HepG2 (cell line): ENCODE results near the gene WDCP. TPM values are rescaled to one million over a fixed set of nuclear protein-coding genes. Genes with fewer than 3 reads are reported as not detected.

Experiments
- IKZF4 ChIP-seq: sonication (generic); formaldehyde crosslinking; IDR thresholded peaks from 2 replicates; pipeline ENCODE4 v1.5.1; 2020; ENCODE audit warnings: borderline replicate concordance, mild to moderate bottlenecking, low read depth, missing genetic modification reagents; ENCODE audit errors: not compliant biosample characterization
- KAT7 ChIP-seq: IDR thresholded peaks from 2 replicates; pipeline ENCODE4 v1.6.1; 2018; ENCODE audit warnings: borderline replicate concordance, missing compliant biosample characterization
- KDM6A ChIP-seq: IDR thresholded peaks from 2 replicates; pipeline ENCODE4 v1.6.1; 2016; ENCODE audit warnings: low read depth
- NCOA2 ChIP-seq: sonication (generic); formaldehyde crosslinking; IDR thresholded peaks from 2 replicates; pipeline ENCODE4 v1.8.0; 2022; ENCODE audit warnings: inconsistent platforms
- SAFB2 ChIP-seq: sonication (generic); formaldehyde crosslinking; IDR thresholded peaks from 2 replicates; pipeline ENCODE4 v1.5.1; 2020; ENCODE audit warnings: missing genetic modification reagents, low read depth, mild to moderate bottlenecking, borderline replicate concordance
- SNAPC2 ChIP-seq: sonication (generic); formaldehyde crosslinking; IDR thresholded peaks from 2 replicates; pipeline ENCODE4 v1.8.1; 2022; ENCODE audit warnings: mild to moderate bottlenecking, missing genetic modification reagents
- TBL1XR1 ChIP-seq: fragments of 150-350 bp; IDR thresholded peaks from 2 replicates; pipeline ENCODE4 v1.6.1; 2014; ENCODE audit warnings: borderline replicate concordance, low read length; ENCODE audit not compliant: partially characterized antibody
- TOE1 ChIP-seq: sonication (generic); formaldehyde crosslinking; IDR thresholded peaks from 2 replicates; pipeline ENCODE4 v1.4.0; 2020; ENCODE audit warnings: mild to moderate bottlenecking, missing genetic modification reagents
- ZNF773 ChIP-seq: sonication (generic); formaldehyde crosslinking; IDR thresholded peaks from 2 replicates; pipeline ENCODE4 v1.4.0; 2020; ENCODE audit warnings: missing genetic modification reagents, borderline replicate concordance
- ZNF776 ChIP-seq: sonication (generic); formaldehyde crosslinking; IDR thresholded peaks from 2 replicates; pipeline ENCODE4 v1.4.0; 2020; ENCODE audit warnings: mild to moderate bottlenecking, missing genetic modification reagents
- ZNF883 ChIP-seq: sonication (generic); formaldehyde crosslinking; IDR thresholded peaks from 2 replicates; pipeline ENCODE4 v1.5.1; 2020; ENCODE audit warnings: mild to moderate bottlenecking, missing genetic modification reagents; ENCODE audit errors: not compliant biosample characterization
- polyA plus RNA-seq, 8 experiments: library from polyadenylated mRNA; depleted of rRNA in 3 of 8; stranded (reverse) in 7 of 8; unstranded in 1 of 8; fragments of >200 nt; fragmentation: Illumina TruSeq in 4 of 8; extraction: Trizol in 4 of 8; gene quantifications; 2 replicates each; pipeline versions ENCODE4 v1.2.1 to v1.2.3, GENCODE V29; 2011 to 2016; ENCODE audit warnings: low read depth in 4 of 8, missing spikeins in 1 of 8, mixed read lengths in 1 of 8; ENCODE audit not compliant: insufficient read depth in 1 of 8
- total RNA-seq, 5 experiments: library from RNA; depleted of rRNA; stranded (reverse); fragments of >200 nt; fragmentation: Illumina TruSeq; extraction: Trizol; gene quantifications; 2 replicates each; pipeline ENCODE4 v1.2.3, GENCODE V29; 2016; ENCODE audit warnings: low read depth in 1 of 5
- TF ChIP-seq, protein P1 (sequence below): IDR thresholded peaks from 2 replicates; pipeline ENCODE4 v1.6.1; 2016
- TF ChIP-seq, protein P2 (sequence below), 2 experiments: fragments of 450-650 bp in 1 of 2; sonication (generic) in 1 of 2; formaldehyde crosslinking in 1 of 2; IDR thresholded peaks; 2 replicates each; pipeline versions ENCODE4 v1.6.1 to v1.8.0; 2016 to 2022; ENCODE audit warnings: antibody characterized with exemption in 1 of 2, mild to moderate bottlenecking in 1 of 2, missing genetic modification reagents in 1 of 2
- TF ChIP-seq, protein P3 (sequence below): sonication (generic); formaldehyde crosslinking; IDR thresholded peaks from 2 replicates; pipeline ENCODE4 v1.4.0; 2020; ENCODE audit warnings: missing genetic modification reagents
- TF ChIP-seq, protein P4 (sequence below): sonication (generic); formaldehyde crosslinking; IDR thresholded peaks from 2 replicates; pipeline ENCODE4 v1.8.0; 2022; ENCODE audit warnings: mild to moderate bottlenecking, missing genetic modification reagents, moderate library complexity

Gene WDCP
- total and polyA plus RNA-seq, 2 of the 13 experiments (the other 11 are each of a cell fraction or from before 2014, with no cell fraction given): 17.4 to 22.6 TPM

DNA sequence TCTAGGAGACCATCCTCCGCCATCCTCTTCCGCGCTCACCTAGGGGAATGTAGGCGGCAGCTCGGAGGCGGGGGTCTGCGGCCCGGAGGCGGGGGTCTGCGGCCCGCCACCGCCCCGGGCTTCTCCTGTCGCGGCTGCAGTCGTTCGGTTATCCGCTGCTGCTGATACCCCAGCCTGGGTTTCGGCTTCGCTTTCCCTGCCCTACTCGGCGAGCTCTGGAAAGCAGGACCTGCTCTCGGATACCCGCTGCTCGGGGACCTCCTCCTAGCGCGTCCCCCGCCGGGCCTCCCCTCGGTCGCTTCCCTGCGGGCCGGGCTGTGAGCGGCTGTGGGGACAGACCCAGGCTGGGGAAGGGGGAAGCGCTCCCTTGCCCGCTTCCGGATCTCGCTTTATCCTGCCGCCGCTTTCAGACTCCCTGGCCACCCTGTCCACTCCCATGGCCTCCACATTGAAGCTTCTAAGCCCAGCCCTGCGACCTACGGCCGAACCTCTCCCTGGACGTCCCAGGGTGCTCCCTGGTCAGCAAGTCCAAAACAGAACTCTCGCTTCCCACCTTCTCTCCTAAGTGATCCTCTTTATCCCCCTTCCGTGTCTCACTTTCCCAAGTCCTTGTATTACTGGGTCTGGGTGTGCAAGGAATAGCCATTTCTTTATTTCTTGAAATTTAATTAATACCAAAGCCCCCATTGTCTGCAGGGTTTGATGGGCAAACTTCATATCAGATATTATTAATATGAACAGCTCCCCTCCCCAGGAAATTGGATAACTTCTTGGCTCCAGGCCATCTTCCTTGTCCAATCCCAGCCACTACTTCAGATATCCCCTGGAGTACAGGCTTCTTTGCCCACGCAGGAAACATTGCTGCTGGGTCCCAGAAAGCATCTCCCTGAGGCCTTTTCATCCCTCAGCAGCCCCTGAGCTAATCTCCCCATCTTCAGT, 3.1 kb upstream of the WDCP start (continued):
- TF ChIP-seq, protein P1, sequence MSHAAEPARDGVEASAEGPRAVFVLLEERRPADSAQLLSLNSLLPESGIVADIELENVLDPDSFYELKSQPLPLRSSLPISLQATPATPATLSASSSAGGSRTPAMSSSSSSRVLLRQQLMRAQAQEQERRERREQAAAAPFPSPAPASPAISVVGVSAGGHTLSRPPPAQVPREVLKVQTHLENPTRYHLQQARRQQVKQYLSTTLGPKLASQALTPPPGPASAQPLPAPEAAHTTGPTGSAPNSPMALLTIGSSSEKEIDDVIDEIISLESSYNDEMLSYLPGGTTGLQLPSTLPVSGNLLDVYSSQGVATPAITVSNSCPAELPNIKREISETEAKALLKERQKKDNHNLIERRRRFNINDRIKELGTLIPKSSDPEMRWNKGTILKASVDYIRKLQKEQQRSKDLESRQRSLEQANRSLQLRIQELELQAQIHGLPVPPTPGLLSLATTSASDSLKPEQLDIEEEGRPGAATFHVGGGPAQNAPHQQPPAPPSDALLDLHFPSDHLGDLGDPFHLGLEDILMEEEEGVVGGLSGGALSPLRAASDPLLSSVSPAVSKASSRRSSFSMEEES (CRISPR knock-in tag): no peak
- no peak for TF ChIP-seq KDM6A (CRISPR knock-in tag)
- TF ChIP-seq, protein P2, sequence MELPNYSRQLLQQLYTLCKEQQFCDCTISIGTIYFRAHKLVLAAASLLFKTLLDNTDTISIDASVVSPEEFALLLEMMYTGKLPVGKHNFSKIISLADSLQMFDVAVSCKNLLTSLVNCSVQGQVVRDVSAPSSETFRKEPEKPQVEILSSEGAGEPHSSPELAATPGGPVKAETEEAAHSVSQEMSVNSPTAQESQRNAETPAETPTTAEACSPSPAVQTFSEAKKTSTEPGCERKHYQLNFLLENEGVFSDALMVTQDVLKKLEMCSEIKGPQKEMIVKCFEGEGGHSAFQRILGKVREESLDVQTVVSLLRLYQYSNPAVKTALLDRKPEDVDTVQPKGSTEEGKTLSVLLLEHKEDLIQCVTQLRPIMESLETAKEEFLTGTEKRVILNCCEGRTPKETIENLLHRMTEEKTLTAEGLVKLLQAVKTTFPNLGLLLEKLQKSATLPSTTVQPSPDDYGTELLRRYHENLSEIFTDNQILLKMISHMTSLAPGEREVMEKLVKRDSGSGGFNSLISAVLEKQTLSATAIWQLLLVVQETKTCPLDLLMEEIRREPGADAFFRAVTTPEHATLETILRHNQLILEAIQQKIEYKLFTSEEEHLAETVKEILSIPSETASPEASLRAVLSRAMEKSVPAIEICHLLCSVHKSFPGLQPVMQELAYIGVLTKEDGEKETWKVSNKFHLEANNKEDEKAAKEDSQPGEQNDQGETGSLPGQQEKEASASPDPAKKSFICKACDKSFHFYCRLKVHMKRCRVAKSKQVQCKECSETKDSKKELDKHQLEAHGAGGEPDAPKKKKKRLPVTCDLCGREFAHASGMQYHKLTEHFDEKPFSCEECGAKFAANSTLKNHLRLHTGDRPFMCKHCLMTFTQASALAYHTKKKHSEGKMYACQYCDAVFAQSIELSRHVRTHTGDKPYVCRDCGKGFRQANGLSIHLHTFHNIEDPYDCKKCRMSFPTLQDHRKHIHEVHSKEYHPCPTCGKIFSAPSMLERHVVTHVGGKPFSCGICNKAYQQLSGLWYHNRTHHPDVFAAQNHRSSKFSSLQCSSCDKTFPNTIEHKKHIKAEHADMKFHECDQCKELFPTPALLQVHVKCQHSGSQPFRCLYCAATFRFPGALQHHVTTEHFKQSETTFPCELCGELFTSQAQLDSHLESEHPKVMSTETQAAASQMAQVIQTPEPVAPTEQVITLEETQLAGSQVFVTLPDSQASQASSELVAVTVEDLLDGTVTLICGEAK (IDR thresholded peaks at IDR 0.05): no peak
- TF ChIP-seq, protein P2 (CRISPR knock-in tag; IDR thresholded peaks at IDR 0.05): no peak
- no peak for TF ChIP-seq SAFB2 (CRISPR knock-in tag)
- TF ChIP-seq SNAPC2 (CRISPR knock-in tag): no peak
- no peak for TF ChIP-seq TOE1
- TF ChIP-seq ZNF776 (CRISPR knock-in tag): no peak; the same call in 1 of the 2 replicates
- no peak for TF ChIP-seq ZNF883 (CRISPR knock-in tag)
- TF ChIP-seq, protein P3, sequence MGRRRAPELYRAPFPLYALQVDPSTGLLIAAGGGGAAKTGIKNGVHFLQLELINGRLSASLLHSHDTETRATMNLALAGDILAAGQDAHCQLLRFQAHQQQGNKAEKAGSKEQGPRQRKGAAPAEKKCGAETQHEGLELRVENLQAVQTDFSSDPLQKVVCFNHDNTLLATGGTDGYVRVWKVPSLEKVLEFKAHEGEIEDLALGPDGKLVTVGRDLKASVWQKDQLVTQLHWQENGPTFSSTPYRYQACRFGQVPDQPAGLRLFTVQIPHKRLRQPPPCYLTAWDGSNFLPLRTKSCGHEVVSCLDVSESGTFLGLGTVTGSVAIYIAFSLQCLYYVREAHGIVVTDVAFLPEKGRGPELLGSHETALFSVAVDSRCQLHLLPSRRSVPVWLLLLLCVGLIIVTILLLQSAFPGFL (CRISPR knock-in tag): no peak
- no peak; the same call in 1 of the 2 replicates for TF ChIP-seq NCOA2 (CRISPR knock-in tag)
- TF ChIP-seq ZNF773: peak; percentile 42; the same call in 1 of the 2 replicates
- no peak; the same call in 1 of the 2 replicates for TF ChIP-seq KAT7
- TF ChIP-seq TBL1XR1: no peak
- TF ChIP-seq, protein P4, sequence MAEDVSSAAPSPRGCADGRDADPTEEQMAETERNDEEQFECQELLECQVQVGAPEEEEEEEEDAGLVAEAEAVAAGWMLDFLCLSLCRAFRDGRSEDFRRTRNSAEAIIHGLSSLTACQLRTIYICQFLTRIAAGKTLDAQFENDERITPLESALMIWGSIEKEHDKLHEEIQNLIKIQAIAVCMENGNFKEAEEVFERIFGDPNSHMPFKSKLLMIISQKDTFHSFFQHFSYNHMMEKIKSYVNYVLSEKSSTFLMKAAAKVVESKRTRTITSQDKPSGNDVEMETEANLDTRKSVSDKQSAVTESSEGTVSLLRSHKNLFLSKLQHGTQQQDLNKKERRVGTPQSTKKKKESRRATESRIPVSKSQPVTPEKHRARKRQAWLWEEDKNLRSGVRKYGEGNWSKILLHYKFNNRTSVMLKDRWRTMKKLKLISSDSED (CRISPR knock-in tag): no peak
- no peak for TF ChIP-seq IKZF4 (CRISPR knock-in tag)
